IPS DF 19.7 (cell line): ENCODE data around the gene CDX1.
"Not testable (repeated sequence)": the region's sequence is repeated elsewhere in the genome, so short reads cannot be mapped to it uniquely, and the experiment has no call there.

Source experiments
- DNase-seq: peaks from one replicate; pipeline ENCODE4 v3.0.0-alpha.2; 2013; ENCODE audit warnings: low read depth, low spot score

The CDX1 gene

GRCh38 chr5:150230842-150231241 is 64.3 kb downstream of the CDX1 start:
- no peak for DNase-seq

DNA sequence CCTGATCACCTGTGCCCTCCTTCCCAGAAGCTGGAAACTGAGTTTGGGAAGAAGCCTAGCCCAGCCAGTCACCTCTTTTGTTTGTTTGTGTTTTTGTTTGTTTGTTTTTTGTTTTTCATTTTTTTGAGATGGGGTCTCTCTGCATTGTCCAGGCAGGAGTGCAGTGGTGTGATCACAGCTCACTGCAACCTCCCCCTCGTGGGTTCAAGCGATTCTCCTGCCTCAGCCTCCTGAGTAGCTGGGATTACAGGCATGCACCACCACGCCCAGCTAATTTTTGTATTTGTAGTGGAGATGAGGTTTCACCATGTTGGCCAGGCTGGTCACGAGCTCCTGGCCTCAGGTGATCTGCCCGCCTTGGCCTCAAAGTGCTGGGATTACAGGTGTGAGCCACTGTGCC is 67.1 kb downstream of the CDX1 start:
- not testable (repeated sequence) for DNase-seq
